LNCaP clone FGC (cell line): ENCODE data around the gene PITPNC1.
"Not testable (repeated sequence)": the region's sequence is repeated elsewhere in the genome, so short reads cannot be mapped to it uniquely, and the experiment has no call there.

Experiments
- DNase-seq: peaks from one replicate; pipeline ENCODE4 v3.0.0-alpha.2; 2011; ENCODE audit warnings: low read depth
- H3K4me3 ChIP-seq: 2 replicates; pipeline ENCODE4 v1.5.1; 2011; ENCODE audit warnings: mild to moderate bottlenecking, low read depth, low read length, control low read depth
- TF ChIP-seq, protein P1 (sequence below): IDR thresholded peaks from 2 replicates; pipeline ENCODE4 v1.5.1; 2012; ENCODE audit warnings: mild to moderate bottlenecking; ENCODE audit not compliant: control insufficient read depth, insufficient read depth; ENCODE audit errors: extremely low read depth

PITPNC1 gene

DNA sequence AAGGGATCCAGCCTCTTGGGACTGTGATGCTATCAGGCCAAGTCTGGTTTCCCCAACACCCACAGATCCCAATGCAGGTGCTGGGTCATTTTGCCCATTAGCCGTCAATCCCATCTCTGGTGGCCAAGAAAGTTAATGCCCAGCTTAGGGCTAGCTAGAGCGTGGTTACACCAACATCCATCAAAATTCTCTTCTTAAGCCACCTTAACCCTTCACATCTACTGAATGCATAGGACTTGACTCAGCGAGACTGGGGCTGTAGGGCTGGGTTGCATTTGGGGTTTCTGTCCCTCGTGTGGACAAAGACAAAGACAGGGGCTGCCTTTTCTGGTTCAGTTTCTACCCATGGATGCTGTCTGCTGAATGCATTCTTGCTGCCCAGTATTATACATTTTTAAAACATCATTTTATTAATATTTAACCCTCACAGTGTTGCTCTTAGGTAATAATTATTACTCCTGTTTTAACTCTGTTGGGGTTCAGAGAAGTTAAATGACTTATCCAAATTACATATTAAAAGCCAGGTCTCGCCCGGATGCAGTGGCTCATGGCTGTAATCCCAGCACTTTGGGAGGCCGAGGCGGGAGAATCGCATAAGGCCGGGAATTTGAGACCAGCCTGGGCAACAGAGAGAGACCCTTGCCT, 199.5 kb downstream of the PITPNC1 start:
- DNase-seq = no peak
- TF ChIP-seq, protein P1, sequence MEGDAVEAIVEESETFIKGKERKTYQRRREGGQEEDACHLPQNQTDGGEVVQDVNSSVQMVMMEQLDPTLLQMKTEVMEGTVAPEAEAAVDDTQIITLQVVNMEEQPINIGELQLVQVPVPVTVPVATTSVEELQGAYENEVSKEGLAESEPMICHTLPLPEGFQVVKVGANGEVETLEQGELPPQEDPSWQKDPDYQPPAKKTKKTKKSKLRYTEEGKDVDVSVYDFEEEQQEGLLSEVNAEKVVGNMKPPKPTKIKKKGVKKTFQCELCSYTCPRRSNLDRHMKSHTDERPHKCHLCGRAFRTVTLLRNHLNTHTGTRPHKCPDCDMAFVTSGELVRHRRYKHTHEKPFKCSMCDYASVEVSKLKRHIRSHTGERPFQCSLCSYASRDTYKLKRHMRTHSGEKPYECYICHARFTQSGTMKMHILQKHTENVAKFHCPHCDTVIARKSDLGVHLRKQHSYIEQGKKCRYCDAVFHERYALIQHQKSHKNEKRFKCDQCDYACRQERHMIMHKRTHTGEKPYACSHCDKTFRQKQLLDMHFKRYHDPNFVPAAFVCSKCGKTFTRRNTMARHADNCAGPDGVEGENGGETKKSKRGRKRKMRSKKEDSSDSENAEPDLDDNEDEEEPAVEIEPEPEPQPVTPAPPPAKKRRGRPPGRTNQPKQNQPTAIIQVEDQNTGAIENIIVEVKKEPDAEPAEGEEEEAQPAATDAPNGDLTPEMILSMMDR = no peak
- no peak overlapping the region for H3K4me3 ChIP-seq

DNA sequence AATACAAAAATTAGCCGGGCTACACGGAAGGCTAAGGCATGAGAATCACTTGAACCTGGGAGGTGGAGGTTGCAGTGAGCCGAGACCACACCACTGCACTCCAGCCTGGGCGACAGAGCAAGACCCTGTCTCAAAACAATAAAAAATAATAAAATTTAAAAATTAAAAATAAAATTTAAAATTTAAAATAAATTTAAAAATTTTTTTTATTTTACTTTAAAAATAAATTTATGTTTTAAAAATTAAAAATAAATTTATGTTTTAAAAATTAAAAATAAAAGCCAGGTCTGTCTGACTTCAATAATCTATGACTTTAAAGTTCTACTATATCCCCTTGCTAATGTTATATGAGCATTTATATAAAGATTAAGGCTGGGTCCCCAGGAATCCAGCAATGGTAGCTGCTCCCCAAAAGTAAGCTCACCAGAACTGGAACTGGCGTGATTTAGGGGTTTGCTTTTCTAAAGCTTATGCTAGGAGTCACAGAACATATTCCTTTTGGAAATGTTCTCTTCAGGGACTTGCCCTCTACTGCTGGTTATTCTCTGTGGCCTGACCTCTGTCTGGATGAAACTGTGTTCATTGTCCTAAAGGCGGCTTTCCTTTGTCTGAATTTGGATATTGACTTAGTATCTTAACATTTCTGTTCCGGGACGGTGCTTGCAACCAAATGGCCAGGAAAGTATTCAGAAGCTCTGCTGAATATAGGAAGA, 200.5 kb downstream of the PITPNC1 start:
- DNase-seq = no peak
- H3K4me3 ChIP-seq = no peak overlapping the region
- TF ChIP-seq, protein P1 = no peak

DNA sequence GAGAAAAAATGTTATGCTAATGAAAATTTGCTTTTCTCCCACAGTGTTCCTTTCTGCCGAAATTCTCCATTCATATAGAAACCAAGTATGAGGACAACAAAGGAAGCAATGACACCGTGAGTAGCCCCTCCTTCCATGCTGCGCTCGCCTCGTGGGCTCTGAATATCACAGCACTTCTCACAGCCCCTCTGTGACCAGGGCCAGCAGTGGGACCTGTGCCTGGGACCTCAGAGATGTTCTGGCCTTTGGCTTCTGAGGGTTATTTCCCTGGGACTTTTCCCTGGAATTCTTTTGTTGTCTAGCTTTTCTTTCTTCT, 201.0 kb downstream of the PITPNC1 start:
- H3K4me3 ChIP-seq = no peak overlapping the region
- DNase-seq = no peak
- TF ChIP-seq, protein P1 = no peak

DNA sequence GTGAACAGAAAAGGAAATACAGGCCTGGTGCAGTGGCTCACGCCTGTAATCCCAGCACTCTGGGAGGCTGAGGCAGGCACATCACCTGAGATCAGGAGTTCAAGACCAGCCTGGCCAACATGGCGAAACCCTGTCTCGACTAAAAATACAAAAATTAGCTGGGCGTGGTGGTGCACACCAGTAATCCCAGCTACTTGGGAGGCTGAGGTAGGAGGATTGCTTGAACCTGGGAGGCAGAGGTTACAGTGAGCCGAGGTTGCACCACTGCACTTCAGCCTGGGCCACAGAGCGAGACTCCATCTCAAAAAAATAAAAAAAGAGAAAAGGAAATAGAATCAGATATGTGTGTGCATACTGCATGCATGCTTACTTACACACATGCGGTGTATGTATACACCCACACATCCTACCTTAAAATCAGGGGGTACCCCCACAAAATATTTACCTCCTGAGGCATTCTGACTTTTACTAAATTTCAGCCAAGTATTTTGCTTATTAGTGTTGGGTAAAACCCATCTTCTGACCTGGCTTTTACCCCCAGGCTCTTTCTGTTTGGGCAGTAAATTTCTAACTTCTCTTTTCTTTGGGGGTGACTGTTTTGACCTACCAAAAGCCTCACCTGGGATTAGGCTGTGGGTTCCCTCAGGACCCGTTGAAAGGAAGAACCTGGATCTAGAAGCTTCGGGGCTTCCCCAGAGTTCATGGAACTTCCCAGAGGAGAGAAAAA, 201.8 kb downstream of the PITPNC1 start:
- DNase-seq, H3K4me3 ChIP-seq: not testable (repeated sequence)

DNA sequence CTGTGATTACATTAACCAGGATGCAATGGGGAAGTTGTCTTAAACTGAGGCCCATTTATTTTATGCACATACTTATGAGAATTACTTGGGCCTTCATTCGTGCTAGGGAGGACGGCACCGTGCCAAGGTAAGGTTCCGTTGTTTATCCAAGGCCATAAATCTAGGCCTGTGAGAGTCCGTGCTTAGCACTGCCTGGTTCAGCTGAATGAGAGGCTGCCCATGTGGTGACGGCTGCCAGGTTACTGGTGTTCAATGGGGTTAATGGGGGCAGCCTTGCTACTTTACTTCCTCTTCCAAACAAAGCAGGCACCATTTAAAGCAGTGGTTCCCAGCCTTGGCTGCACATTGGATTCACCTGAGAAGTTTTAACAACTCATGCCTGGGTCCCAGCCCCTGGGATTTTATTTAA, 205.6 kb downstream of the PITPNC1 start:
- peak; percentile 70 for DNase-seq
- no peak overlapping the region for H3K4me3 ChIP-seq
- TF ChIP-seq, protein P1 = no peak

DNA sequence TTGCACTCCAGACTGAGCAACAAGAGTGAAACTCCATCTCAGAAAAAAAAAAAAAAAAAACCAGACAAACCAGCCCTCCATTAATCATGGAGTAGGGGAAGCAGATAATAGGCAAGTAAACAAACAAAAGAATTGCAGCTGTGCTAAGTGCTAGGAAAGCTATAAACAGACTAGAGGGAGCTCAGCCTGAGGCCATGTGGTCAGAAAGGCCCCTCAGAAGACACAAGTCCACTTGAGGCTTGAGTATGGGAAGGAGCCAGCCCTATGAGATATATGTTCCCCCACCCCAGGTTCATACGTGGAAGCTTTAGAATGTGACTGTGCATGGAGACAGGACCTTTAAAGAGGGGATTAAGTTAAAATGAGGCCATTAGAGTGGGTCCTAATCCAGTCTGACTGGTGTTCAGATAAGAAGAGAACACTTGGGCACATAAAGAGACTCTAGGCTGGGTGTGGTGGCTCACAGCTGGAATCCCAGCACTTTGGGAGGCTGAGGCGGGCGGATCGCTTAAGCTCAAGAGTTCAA, 208.1 kb downstream of the PITPNC1 start:
- peak; percentile 57 for DNase-seq
- TF ChIP-seq, protein P1 = no peak
- no peak overlapping the region for H3K4me3 ChIP-seq

DNA sequence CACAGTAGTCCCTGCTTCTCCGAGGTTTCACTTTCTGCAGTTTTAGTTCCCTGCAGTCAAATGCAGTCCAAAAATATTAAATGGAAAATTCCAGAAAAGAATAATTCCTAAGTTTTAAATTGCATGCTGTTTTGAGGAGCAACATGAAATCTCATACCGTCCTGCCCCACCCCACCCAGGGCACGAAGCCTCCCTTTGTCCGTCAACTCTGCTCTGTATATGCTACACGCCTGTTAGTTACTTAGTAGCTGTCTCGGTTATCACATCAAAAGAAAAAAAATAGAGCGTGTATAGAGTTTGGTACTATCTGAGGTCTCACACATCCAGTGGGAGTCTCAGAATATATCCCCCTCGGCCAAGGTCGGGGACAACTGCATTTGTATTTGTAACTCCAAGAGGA, 211.2 kb downstream of the PITPNC1 start:
- no peak overlapping the region for H3K4me3 ChIP-seq
- DNase-seq = no peak
- TF ChIP-seq, protein P1 = no peak
